NT2/D1 (cell line): ENCODE results near the gene WRAP73.
A peak's percentile ranks its signal among the peaks of the same experiment; 100 is the strongest.

ENCODE experiments used
- DNase-seq: peaks from one replicate; pipeline ENCODE4 v3.0.0-alpha.2; 2011; ENCODE audit warnings: low read depth, low spot score
- H3K27me3 ChIP-seq: 2 replicates; pipeline ENCODE4 v1.6.0; 2011; ENCODE audit warnings: mild to moderate bottlenecking; ENCODE audit not compliant: insufficient read length, insufficient read depth
- H3K36me3 ChIP-seq: 2 replicates; pipeline ENCODE4 v1.6.1; 2011; ENCODE audit warnings: mild to moderate bottlenecking, low read length, mixed read lengths; ENCODE audit not compliant: insufficient read depth, insufficient read length
- H3K4me1 ChIP-seq: 2 replicates; pipeline ENCODE4 v1.5.1; 2011; ENCODE audit not compliant: insufficient read depth, insufficient read length
- H3K4me3 ChIP-seq: 2 replicates; pipeline ENCODE4 v1.5.1; 2011; ENCODE audit warnings: low read depth; ENCODE audit not compliant: insufficient read length
- H3K9ac ChIP-seq: 2 replicates; pipeline ENCODE4 v1.6.0; 2011; ENCODE audit warnings: low read depth; ENCODE audit not compliant: insufficient read length
- H3K9me3 ChIP-seq: 2 replicates; pipeline ENCODE4 v1.5.1; 2011; ENCODE audit warnings: mild to moderate bottlenecking, low read length; ENCODE audit not compliant: insufficient read depth
- SUZ12 ChIP-seq: IDR thresholded peaks from 2 replicates; pipeline ENCODE4 v1.6.1; 2011; ENCODE audit not compliant: insufficient read length, insufficient read depth; ENCODE audit errors: extremely low read depth
- YY1 ChIP-seq: IDR thresholded peaks from 2 replicates; pipeline ENCODE4 v1.6.1; 2011; ENCODE audit not compliant: insufficient read length, insufficient read depth
- ZNF274 ChIP-seq: IDR thresholded peaks from 2 replicates; pipeline ENCODE4 v1.6.1; 2011; ENCODE audit warnings: mild to moderate bottlenecking, low read depth, low read length

The WRAP73 gene

DNA sequence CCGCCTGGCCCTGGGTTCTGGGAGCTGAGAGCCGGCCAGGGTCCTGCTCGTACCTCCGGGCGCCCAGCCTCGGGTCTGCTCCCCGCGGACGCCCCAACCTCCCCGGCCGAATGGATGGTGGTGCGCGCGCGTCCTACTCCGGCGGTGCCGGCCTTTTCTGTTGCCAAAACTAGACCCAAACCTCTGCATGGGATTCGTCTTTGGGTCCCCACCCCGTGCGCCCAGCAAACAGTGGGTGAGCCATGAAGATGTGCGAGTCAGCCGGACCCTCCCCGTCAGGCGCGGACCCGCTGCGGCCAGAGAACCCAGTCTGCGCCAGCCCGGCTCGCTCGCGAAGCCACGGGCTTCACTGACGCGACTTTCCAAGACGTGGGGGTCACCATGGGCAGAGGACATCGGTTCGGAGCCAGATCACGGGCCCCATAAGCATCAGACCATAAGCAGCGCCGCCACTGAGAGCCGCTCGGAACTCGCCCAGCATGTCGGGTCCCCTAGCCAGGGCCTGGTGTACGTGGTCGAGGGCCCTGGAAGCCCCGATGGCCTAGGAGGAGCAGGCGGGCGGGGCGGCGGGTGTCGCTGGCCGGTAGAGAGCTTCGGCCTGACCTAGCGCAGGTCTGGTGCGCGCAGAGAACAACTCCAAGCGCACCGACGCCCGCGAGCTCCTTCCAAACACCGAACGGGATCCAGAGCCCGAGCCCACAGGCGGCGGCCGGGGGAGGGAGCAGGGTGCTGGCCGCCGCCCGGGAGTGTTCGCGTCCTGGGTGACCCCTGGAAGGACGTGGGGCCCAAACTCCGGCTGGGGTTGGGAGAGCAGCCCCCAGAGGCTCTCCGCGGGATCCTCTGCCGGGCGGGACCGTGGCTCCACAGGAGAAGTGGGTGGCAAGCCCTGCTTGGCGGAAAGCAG is 1.4 kb upstream of the WRAP73 start:
- peak overlapping the region; percentile 72 for H3K9ac ChIP-seq
- peaks cover 4% of the 10 kb centered on the region for H3K4me1 ChIP-seq
- peaks cover 66% of the 10 kb centered on the region for H3K27me3 ChIP-seq
- no peak for DNase-seq
- H3K4me3 ChIP-seq: peak overlapping the region; percentile 37
- H3K36me3 ChIP-seq: peaks cover 12% of the 10 kb centered on the region
- no peaks in the 10 kb centered on the region for H3K9me3 ChIP-seq
- TF ChIP-seq YY1 (no peak), SUZ12 (peak; percentile 88), ZNF274 (no peak)

GRCh38 chr1:3650248-3651025 is 534 bp upstream of the WRAP73 start:
- peak overlapping the region; percentile 37 for H3K4me3 ChIP-seq
- peaks cover 61% of the 10 kb centered on the region for H3K27me3 ChIP-seq

DNA sequence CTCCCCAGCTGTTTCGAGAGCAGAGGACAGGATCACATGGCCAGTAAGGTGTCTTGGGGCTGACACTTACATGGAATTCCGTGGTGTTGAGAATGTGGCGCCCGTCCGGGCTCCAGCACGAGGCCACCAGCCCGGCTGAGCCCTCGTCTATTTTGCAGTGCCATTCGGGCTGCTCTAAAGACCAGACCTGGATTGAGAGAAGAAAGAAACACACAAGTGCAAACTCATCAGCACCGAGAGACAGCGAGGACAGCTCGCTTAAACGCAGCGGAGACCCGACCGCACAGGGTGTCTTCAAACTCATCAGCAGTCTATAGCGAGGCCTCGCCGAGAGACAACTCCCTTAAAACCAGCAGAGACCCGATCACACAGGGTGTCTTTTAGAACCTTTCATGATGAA is 3.3 kb downstream of the WRAP73 start:
- no peaks in the 10 kb centered on the region for H3K9me3 ChIP-seq
- H3K36me3 ChIP-seq: peaks cover 24% of the 10 kb centered on the region
- H3K4me3 ChIP-seq: no peak overlapping the region
- H3K9ac ChIP-seq: no peak overlapping the region
- peaks cover 4% of the 10 kb centered on the region for H3K4me1 ChIP-seq
- peaks cover 24% of the 10 kb centered on the region for H3K27me3 ChIP-seq
- DNase-seq: no peak
- no peak for TF ChIP-seq ZNF274
- no peak for TF ChIP-seq SUZ12
- TF ChIP-seq YY1: no peak

More at GRCh38 chr1:3650248-3651025, 534 bp upstream of the WRAP73 start:
- Histone ChIP-seq H3K36me3 (peaks cover 18% of the 10 kb centered on the region), H3K9me3 (no peaks in the 10 kb centered on the region), H3K9ac (peak overlapping the region; percentile 17), H3K4me1 (peaks cover 4% of the 10 kb centered on the region)
- peak; percentile 85 for TF ChIP-seq SUZ12
- no peak for TF ChIP-seq ZNF274
- DNase-seq: no peak

- H3K36me3 ChIP-seq: peaks cover 27% of the 10 kb centered on the region
These were observed 4.1 kb downstream of the WRAP73 start for GRCh38 chr1:3645666-3646355.

DNA sequence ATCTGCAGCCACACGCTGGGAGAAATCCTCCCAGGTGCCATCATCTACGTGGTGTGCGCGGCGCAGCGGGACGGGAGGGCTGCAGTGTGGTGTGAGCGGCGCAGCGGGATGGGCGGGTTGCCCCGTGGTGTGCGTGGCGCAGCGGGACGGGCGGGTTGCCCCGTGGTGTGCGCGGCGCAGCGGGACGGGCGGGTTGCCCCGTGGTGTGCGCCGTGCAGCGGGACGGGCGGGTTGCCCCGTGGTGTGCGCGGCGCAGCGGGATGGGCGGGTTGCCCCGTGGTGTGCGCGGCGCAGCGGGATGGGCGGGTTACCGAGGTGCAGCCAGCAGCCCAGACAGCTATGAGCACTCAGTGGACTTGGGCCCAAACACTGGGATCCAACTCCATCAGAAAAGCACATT is 4.7 kb downstream of the WRAP73 start:
- Histone ChIP-seq H3K9ac (no peak overlapping the region), H3K9me3 (no peaks in the 10 kb centered on the region), H3K36me3 (peaks cover 27% of the 10 kb centered on the region), H3K27me3 (peaks cover 10% of the 10 kb centered on the region), H3K4me3 (no peak overlapping the region), H3K4me1 (peaks cover 2% of the 10 kb centered on the region)
- DNase-seq: no peak
- TF ChIP-seq SUZ12 (no peak), YY1 (no peak), ZNF274 (no peak)

More at GRCh38 chr1:3645666-3646355, 4.1 kb downstream of the WRAP73 start:
- no peaks in the 10 kb centered on the region for H3K9me3 ChIP-seq
- H3K4me3 ChIP-seq: no peak overlapping the region
- no peak for TF ChIP-seq ZNF274
- TF ChIP-seq SUZ12: no peak
- TF ChIP-seq YY1: no peak
- no peak overlapping the region for H3K9ac ChIP-seq
- H3K4me1 ChIP-seq: peaks cover 4% of the 10 kb centered on the region
- peaks cover 16% of the 10 kb centered on the region for H3K27me3 ChIP-seq
- no peak for DNase-seq

- H3K9me3 ChIP-seq: no peaks in the 10 kb centered on the region
- no peak overlapping the region for H3K4me3 ChIP-seq
- TF ChIP-seq ZNF274 (no peak), YY1 (no peak), SUZ12 (no peak)
- H3K4me1 ChIP-seq: peaks cover 1% of the 10 kb centered on the region
- H3K9ac ChIP-seq: no peak overlapping the region
- peaks cover 4% of the 10 kb centered on the region for H3K27me3 ChIP-seq
- peaks cover 34% of the 10 kb centered on the region for H3K36me3 ChIP-seq
- DNase-seq: no peak
These were observed 5.6 kb downstream of the WRAP73 start for GRCh38 chr1:3644273-3644672.
